ENCODE data around the gene TOMM20.

TOMM20 gene

GRCh38 chr1:235134171-235134570 is 5.5 kb upstream of the TOMM20 start:
- no peak for DNase-seq (ENCODE audit: low read depth in 2 of 2)

- no peak for DNase-seq (ENCODE audit: low read depth in 2 of 2)
Observed at GRCh38 chr1:235133086-235133485, 4.4 kb upstream of the TOMM20 start.

- no peak for DNase-seq (ENCODE audit: low read depth in 2 of 2)
Observed at GRCh38 chr1:235131961-235132360, 3.3 kb upstream of the TOMM20 start.

- no peak for DNase-seq (ENCODE audit: low read depth in 2 of 2)
Observed at GRCh38 chr1:235130766-235131270, 2.2 kb upstream of the TOMM20 start.

- DNase-seq (ENCODE audit: low read depth in 2 of 2): no peak
Observed at GRCh38 chr1:235129774-235130570, 1.3 kb upstream of the TOMM20 start.

- DNase-seq (ENCODE audit: low read depth in 2 of 2): no peak
Observed at GRCh38 chr1:235127732-235128455, 743 bp downstream of the TOMM20 start.

- DNase-seq (ENCODE audit: low read depth in 2 of 2): no peak
Observed at GRCh38 chr1:235127203-235127602, 1.4 kb downstream of the TOMM20 start.

- no peak for DNase-seq (ENCODE audit: low read depth in 2 of 2)
Observed at GRCh38 chr1:235124665-235125064, 4.0 kb downstream of the TOMM20 start.

- DNase-seq (ENCODE audit: low read depth in 2 of 2): no peak
Observed at GRCh38 chr1:235124111-235124510, 4.5 kb downstream of the TOMM20 start.

- DNase-seq (ENCODE audit: low read depth in 2 of 2): no peak
Observed at GRCh38 chr1:235122348-235122747, 6.3 kb downstream of the TOMM20 start.

GRCh38 chr1:235113183-235113917 is 15.3 kb downstream of the TOMM20 start:
- no peak for DNase-seq (ENCODE audit: low read depth in 2 of 2)

- DNase-seq (ENCODE audit: low read depth in 2 of 2): no peak
Observed at GRCh38 chr1:235112297-235113182, 16.1 kb downstream of the TOMM20 start.

GRCh38 chr1:235111107-235111506 is 17.5 kb downstream of the TOMM20 start:
- no peak for DNase-seq (ENCODE audit: low read depth in 2 of 2)

- DNase-seq (ENCODE audit: low read depth in 2 of 2): no peak
Observed at GRCh38 chr1:235108876-235109275, 19.8 kb downstream of the TOMM20 start.

- DNase-seq (ENCODE audit: low read depth in 2 of 2): no peak
Observed at GRCh38 chr1:235108185-235108593, 20.4 kb downstream of the TOMM20 start.

GRCh38 chr1:235107368-235108184 is 21.1 kb downstream of the TOMM20 start:
- DNase-seq (ENCODE audit: low read depth in 2 of 2): no peak

GRCh38 chr1:235106457-235106856 is 22.2 kb downstream of the TOMM20 start:
- no peak for DNase-seq (ENCODE audit: low read depth in 2 of 2)

- DNase-seq (ENCODE audit: low read depth in 2 of 2): no peak
Observed at GRCh38 chr1:235105051-235106043, 23.3 kb downstream of the TOMM20 start.

GRCh38 chr1:235102993-235103411 is 25.6 kb downstream of the TOMM20 start:
- DNase-seq (ENCODE audit: low read depth in 2 of 2): no peak

All from stimulated activated CD4-positive, alpha-beta T cell treated with anti-CD3 and anti-CD28 coated beads, Interleukin-4, amount 100 ng/mL, for 48 hours (primary cell).